Measurements from ENCODE around the gene LRRC3. TPM values are rescaled to one million over a fixed set of nuclear protein-coding genes. Genes with fewer than 3 reads are reported as not detected.

Gene LRRC3
- polyA plus RNA-seq, 1 experiment, result 0.10 TPM

GRCh38 chr21:44505673-44506278, 50.5 kb downstream of the LRRC3 start:
- H3K27me3 ChIP-seq (ENCODE audit: control insufficient read depth, insufficient read depth, low read length), result peaks cover 7% of the 10 kb centered on the region
- ChIA-PET CTCF (no interaction called here), POLR2A (no interaction called here)
- DNase-seq (ENCODE audit: low read depth, low spot score), result no peak
- H3K27ac ChIP-seq (ENCODE audit: low read depth, low read length), result no peak overlapping the region
- H3K4me3 ChIP-seq (ENCODE audit: low read depth, low read length), result no peak overlapping the region
- no peak for TF ChIP-seq CTCF (IDR thresholded peaks at IDR 0.05; ENCODE audit: low read depth, low read length)
- H3K9me3 ChIP-seq (ENCODE audit: control insufficient read depth, insufficient read depth, low read length), result no peaks in the 10 kb centered on the region; the same call in 1 of the 2 replicates

- Histone ChIP-seq H3K9me3 (ENCODE audit: control insufficient read depth, insufficient read depth, low read length) (no peaks in the 10 kb centered on the region; the same call in 1 of the 2 replicates), H3K27me3 (ENCODE audit: control insufficient read depth, insufficient read depth, low read length) (peaks cover 7% of the 10 kb centered on the region), H3K4me3 (ENCODE audit: low read depth, low read length) (no peak overlapping the region), H3K27ac (ENCODE audit: low read depth, low read length) (no peak overlapping the region)
- POLR2A ChIA-PET, result no interaction called here
- CTCF ChIA-PET, result no interaction called here
- no peak for DNase-seq (ENCODE audit: low read depth, low spot score)
- no peak for TF ChIP-seq CTCF (IDR thresholded peaks at IDR 0.05; ENCODE audit: low read depth, low read length)
These were observed 51.3 kb downstream of the LRRC3 start for GRCh38 chr21:44506279-44507255.

- H3K27ac ChIP-seq (ENCODE audit: low read depth, low read length), result no peak overlapping the region
- TF ChIP-seq CTCF (IDR thresholded peaks at IDR 0.05; ENCODE audit: low read depth, low read length), result no peak
- ChIA-PET CTCF (no interaction called here), POLR2A (no interaction called here)
- H3K4me3 ChIP-seq (ENCODE audit: low read depth, low read length), result no peak overlapping the region
- H3K9me3 ChIP-seq (ENCODE audit: control insufficient read depth, insufficient read depth, low read length), result no peaks in the 10 kb centered on the region; the same call in 1 of the 2 replicates
- DNase-seq (ENCODE audit: low read depth, low spot score), result no peak
- peaks cover 7% of the 10 kb centered on the region for H3K27me3 ChIP-seq (ENCODE audit: control insufficient read depth, insufficient read depth, low read length)
These were observed 52.5 kb downstream of the LRRC3 start for GRCh38 chr21:44507673-44508425.

GRCh38 chr21:44508426-44508710, 53.1 kb downstream of the LRRC3 start:
- Histone ChIP-seq H3K9me3 (ENCODE audit: control insufficient read depth, insufficient read depth, low read length) (no peaks in the 10 kb centered on the region; the same call in 1 of the 2 replicates), H3K4me3 (ENCODE audit: low read depth, low read length) (no peak overlapping the region), H3K27me3 (ENCODE audit: control insufficient read depth, insufficient read depth, low read length) (peaks cover 7% of the 10 kb centered on the region), H3K27ac (ENCODE audit: low read depth, low read length) (no peak overlapping the region)
- no peak for DNase-seq (ENCODE audit: low read depth, low spot score)
- no peak for TF ChIP-seq CTCF (IDR thresholded peaks at IDR 0.05; ENCODE audit: low read depth, low read length)
- ChIA-PET CTCF (no interaction called here), POLR2A (no interaction called here)

All from AG04450 (cell line).